ENCODE measurements around the gene MYO1D. TPM values are rescaled to one million over a fixed set of nuclear protein-coding genes. Genes with fewer than 3 reads are reported as not detected.

Gene MYO1D
- total and polyA plus RNA-seq, 2 of the 13 experiments (the other 11 are each of a cell fraction or from before 2014, with no cell fraction given) = 13.2 to 17.3 TPM

DNA sequence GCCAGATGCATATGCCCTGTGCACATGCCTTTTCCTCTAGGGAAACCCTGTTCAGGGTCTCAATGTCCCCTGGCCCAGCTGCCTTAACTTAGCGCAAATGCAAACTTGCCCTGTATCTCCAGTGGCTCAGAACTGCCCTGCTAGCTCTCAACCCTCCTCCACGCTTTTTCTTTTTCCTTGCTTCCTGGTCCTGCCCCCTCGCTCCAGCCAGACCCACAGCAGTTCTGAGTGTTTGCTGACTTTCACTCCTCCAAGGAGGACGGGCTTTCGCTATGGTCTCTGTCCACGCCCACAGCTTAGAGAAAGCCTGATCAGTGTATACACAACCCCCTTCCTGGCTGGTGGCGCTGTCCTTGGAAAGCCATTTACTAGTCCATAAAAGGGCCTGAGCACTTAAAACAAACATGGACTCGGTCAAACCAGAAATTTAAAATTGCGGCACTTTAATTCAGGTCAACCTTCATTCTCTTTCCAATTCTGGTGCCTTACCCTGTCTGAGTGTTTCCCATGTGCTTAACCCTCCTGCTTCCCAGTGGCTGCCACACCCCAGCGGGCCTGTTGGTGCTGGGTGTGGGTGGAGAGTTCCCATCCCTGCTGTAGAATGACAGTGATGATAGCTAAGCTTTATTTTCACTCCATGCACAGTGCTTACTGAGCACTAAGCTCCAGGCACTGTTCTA is 35.4 kb upstream of the MYO1D start (continued):
- TF ChIP-seq, protein P1, sequence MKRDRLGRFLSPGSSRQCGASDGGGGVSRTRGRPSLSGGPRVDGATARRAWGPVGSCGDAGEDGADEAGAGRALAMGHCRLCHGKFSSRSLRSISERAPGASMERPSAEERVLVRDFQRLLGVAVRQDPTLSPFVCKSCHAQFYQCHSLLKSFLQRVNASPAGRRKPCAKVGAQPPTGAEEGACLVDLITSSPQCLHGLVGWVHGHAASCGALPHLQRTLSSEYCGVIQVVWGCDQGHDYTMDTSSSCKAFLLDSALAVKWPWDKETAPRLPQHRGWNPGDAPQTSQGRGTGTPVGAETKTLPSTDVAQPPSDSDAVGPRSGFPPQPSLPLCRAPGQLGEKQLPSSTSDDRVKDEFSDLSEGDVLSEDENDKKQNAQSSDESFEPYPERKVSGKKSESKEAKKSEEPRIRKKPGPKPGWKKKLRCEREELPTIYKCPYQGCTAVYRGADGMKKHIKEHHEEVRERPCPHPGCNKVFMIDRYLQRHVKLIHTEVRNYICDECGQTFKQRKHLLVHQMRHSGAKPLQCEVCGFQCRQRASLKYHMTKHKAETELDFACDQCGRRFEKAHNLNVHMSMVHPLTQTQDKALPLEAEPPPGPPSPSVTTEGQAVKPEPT (CRISPR knock-in tag; IDR thresholded peaks at IDR 0.05; ENCODE audit: low read depth) = no peak
- TF ChIP-seq FOXC1 (CRISPR knock-in tag; IDR thresholded peaks at IDR 0.05; ENCODE audit: borderline replicate concordance) = no peak
- no peak for TF ChIP-seq ZNF34 (CRISPR knock-in tag; IDR thresholded peaks at IDR 0.05; ENCODE audit: borderline replicate concordance)
- peak; percentile 45; the same call in 1 of the 2 replicates for TF ChIP-seq HIVEP1 (CRISPR knock-in tag; IDR thresholded peaks at IDR 0.05)
- no peak for TF ChIP-seq GZF1 (CRISPR knock-in tag; IDR thresholded peaks at IDR 0.05)
- TF ChIP-seq ZNF782 (CRISPR knock-in tag; IDR thresholded peaks at IDR 0.05; ENCODE audit: borderline replicate concordance) = no peak
- no peak for TF ChIP-seq NR2F6 (IDR thresholded peaks at IDR 0.05)
- 0 out of 2 replicates have a peak, but pooled peaks have one; percentile 13 for TF ChIP-seq NR2F6 (CRISPR knock-in tag; IDR thresholded peaks at IDR 0.05)
- 0 out of 2 replicates have a peak, but pooled peaks have one; percentile 8 for TF ChIP-seq SOX5 (CRISPR knock-in tag; IDR thresholded peaks at IDR 0.05; ENCODE audit: borderline replicate concordance)
- no peak for TF ChIP-seq PAF1 (CRISPR knock-in tag; IDR thresholded peaks at IDR 0.05)
- TF ChIP-seq ZFY (CRISPR knock-in tag; IDR thresholded peaks at IDR 0.05) = no peak
- peak; percentile 51; the same call in 1 of the 2 replicates for TF ChIP-seq TBX2 (CRISPR knock-in tag; IDR thresholded peaks at IDR 0.05; ENCODE audit: borderline replicate concordance)
- peak; percentile 24 for TF ChIP-seq TEAD3 (CRISPR knock-in tag; optimal IDR thresholded peaks at IDR 0.05; ENCODE audit: borderline replicate concordance)
- no peak for TF ChIP-seq FOXK1 (CRISPR knock-in tag; IDR thresholded peaks at IDR 0.05; ENCODE audit: borderline replicate concordance, low read depth)
- TF ChIP-seq, protein P2, sequence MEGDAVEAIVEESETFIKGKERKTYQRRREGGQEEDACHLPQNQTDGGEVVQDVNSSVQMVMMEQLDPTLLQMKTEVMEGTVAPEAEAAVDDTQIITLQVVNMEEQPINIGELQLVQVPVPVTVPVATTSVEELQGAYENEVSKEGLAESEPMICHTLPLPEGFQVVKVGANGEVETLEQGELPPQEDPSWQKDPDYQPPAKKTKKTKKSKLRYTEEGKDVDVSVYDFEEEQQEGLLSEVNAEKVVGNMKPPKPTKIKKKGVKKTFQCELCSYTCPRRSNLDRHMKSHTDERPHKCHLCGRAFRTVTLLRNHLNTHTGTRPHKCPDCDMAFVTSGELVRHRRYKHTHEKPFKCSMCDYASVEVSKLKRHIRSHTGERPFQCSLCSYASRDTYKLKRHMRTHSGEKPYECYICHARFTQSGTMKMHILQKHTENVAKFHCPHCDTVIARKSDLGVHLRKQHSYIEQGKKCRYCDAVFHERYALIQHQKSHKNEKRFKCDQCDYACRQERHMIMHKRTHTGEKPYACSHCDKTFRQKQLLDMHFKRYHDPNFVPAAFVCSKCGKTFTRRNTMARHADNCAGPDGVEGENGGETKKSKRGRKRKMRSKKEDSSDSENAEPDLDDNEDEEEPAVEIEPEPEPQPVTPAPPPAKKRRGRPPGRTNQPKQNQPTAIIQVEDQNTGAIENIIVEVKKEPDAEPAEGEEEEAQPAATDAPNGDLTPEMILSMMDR (CRISPR knock-in tag; IDR thresholded peaks at IDR 0.05) = peak; percentile 60
- TF ChIP-seq, protein P3, sequence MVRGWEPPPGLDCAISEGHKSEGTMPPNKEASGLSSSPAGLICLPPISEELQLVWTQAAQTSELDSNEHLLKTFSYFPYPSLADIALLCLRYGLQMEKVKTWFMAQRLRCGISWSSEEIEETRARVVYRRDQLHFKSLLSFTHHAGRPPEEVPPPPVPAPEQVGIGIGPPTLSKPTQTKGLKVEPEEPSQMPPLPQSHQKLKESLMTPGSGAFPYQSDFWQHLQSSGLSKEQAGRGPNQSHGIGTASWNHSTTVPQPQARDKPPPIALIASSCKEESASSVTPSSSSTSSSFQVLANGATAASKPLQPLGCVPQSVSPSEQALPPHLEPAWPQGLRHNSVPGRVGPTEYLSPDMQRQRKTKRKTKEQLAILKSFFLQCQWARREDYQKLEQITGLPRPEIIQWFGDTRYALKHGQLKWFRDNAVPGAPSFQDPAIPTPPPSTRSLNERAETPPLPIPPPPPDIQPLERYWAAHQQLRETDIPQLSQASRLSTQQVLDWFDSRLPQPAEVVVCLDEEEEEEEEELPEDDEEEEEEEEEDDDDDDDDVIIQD (CRISPR knock-in tag; IDR thresholded peaks at IDR 0.05; ENCODE audit: low read depth) = 0 out of 2 replicates have a peak, but pooled peaks have one; percentile 52
- TF ChIP-seq CEBPG (CRISPR knock-in tag; IDR thresholded peaks at IDR 0.05) = 0 out of 2 replicates have a peak, but pooled peaks have one; percentile 28
- no peak for TF ChIP-seq HOXA5 (CRISPR knock-in tag; IDR thresholded peaks at IDR 0.05)
- no peak for TF ChIP-seq NCOA5 (CRISPR knock-in tag; IDR thresholded peaks at IDR 0.05)
- TF ChIP-seq ZNF12 (CRISPR knock-in tag; IDR thresholded peaks at IDR 0.05) = no peak
- TF ChIP-seq TOE1 (CRISPR knock-in tag; IDR thresholded peaks at IDR 0.05) = no peak
- TF ChIP-seq FOXA1 (IDR thresholded peaks at IDR 0.05) = no peak
- peak; percentile 75 for TF ChIP-seq FOXA1 (CRISPR knock-in tag; IDR thresholded peaks at IDR 0.05)
- no peak for TF ChIP-seq ZFP37 (CRISPR knock-in tag; IDR thresholded peaks at IDR 0.05; ENCODE audit: borderline replicate concordance)
- TF ChIP-seq SP140L (CRISPR knock-in tag; IDR thresholded peaks at IDR 0.05; ENCODE audit: borderline replicate concordance) = no peak
- TF ChIP-seq TARDBP (CRISPR knock-in tag; IDR thresholded peaks at IDR 0.05) = 0 out of 2 replicates have a peak, but pooled peaks have one; percentile 20
- TF ChIP-seq ZMYM2 (CRISPR knock-in tag; IDR thresholded peaks at IDR 0.05) = 0 out of 2 replicates have a peak, but pooled peaks have one; percentile 24
- TF ChIP-seq SMAD3 (CRISPR knock-in tag; IDR thresholded peaks at IDR 0.05) = no peak
- TF ChIP-seq XRCC5 (optimal IDR thresholded peaks at IDR 0.05; ENCODE audit: low read length) = peak; percentile 78
- TF ChIP-seq AGO2 (optimal IDR thresholded peaks at IDR 0.05; ENCODE audit: low read depth, low read length) = no peak

Data from HepG2 (cell line).